Effector CD4-positive, alpha-beta T cell (primary cell): ENCODE measurements around the gene HIGD1A.

Experiments
- DNase-seq: peaks from one replicate; pipeline ENCODE4 v3.0.0-alpha.2; 2020

Gene HIGD1A

GRCh38 chr3:42733501-42734262, 70.6 kb downstream of the HIGD1A start:
- no peak for DNase-seq
